K562 (cell line): ENCODE results near the gene FXN. TPM values are rescaled to one million over a fixed set of nuclear protein-coding genes. Genes with fewer than 3 reads are reported as not detected.

Source experiments
- ATAC-seq: fragments of 200-7000 bp; cut with Tn5 transposase; 3 replicates; pipeline ENCODE4 v1.9.1; 2020; ENCODE audit warnings: moderate library complexity
- BruUV-seq: library from RNA; stranded (reverse); fragments of 400-500 nt; replicated peaks from 2 replicates; lab custom pipeline; 2021; lab: Mats Ljungman, UMichigan
- CTCF ChIA-PET: fragments of 300-600 bp; formaldehyde crosslinking; extraction: SDS; loops from one replicate; lab custom pipeline; 2021; ENCODE audit warnings: low intra/inter-chr PET ratio; lab: Yijun Ruan, JAX
- POLR2A ChIA-PET: fragments of 300-600, 350-650 bp; sonication (Branson Sonifier 250); formaldehyde crosslinking; extraction: SDS; loops from one replicate; lab custom pipeline; 2021; ENCODE audit warnings: antibody characterized with exemption, inconsistent platforms; lab: Yijun Ruan, JAX
- DNase-seq, 4 experiments: peaks; one replicate each; pipeline versions ENCODE4 v3.0.0 to v3.0.0-alpha.2; 2011 to 2018; ENCODE audit warnings: low spot score in 3 of 4, mixed read lengths in 3 of 4; ENCODE audit errors: extremely low read depth in 1 of 4
- FAIRE-seq: peaks from 2 replicates; lab custom pipeline; 2011; peaks lifted over from hg19 to GRCh38; lab: Jason Lieb, UNC
- H2AFZ ChIP-seq: 2 replicates; pipeline ENCODE4 v1.6.0; 2011; ENCODE audit warnings: low read depth, low read length, control low read depth, inconsistent platforms
- H3K27ac ChIP-seq: fragments of 200-600 bp; 3 replicates; pipeline ENCODE4 v1.8.0; 2011; ENCODE audit warnings: low read depth, mild to moderate bottlenecking, control low read depth, inconsistent platforms, low read length, moderate library complexity, mixed read lengths; ENCODE audit errors: extremely low read depth
- H3K27me3 ChIP-seq, 2 experiments: fragments of 300-600 bp in 1 of 2; 2 replicates in 1 of 2; 3 replicates in 1 of 2; pipeline versions ENCODE4 v1.6.0 to v1.8.0; 2011; ENCODE audit warnings: inconsistent platforms in 2 of 2, low read length in 2 of 2, mild to moderate bottlenecking in 1 of 2, mixed read lengths in 1 of 2, moderate library complexity in 1 of 2; ENCODE audit not compliant: control insufficient read depth in 2 of 2, insufficient read depth in 2 of 2
- H3K36me3 ChIP-seq: fragments of 300-600 bp; 3 replicates; pipeline ENCODE4 v1.8.0; 2011; ENCODE audit warnings: mild to moderate bottlenecking, low read length, inconsistent platforms; ENCODE audit not compliant: control insufficient read depth, insufficient read depth
- H3K4me1 ChIP-seq, 2 experiments: fragments of 200-600 bp in 1 of 2; replicated peaks in 1 of 2; 2 replicates in 1 of 2; 3 replicates in 1 of 2; pipeline versions ENCODE4 v1.5.1 to v1.8.0; 2011; ENCODE audit warnings: inconsistent platforms in 2 of 2, low read length in 2 of 2, mild to moderate bottlenecking in 1 of 2, mixed read lengths in 1 of 2, moderate library complexity in 1 of 2; ENCODE audit not compliant: control insufficient read depth in 2 of 2, insufficient read depth in 2 of 2
- H3K4me2 ChIP-seq: 2 replicates; pipeline ENCODE4 v1.6.1; 2011; ENCODE audit warnings: low read length, control low read depth, inconsistent platforms, mixed read lengths; ENCODE audit not compliant: insufficient read depth
- H3K4me3 ChIP-seq: fragments of 200-600 bp; sonication (generic), shearing (Covaris generic); 2 replicates; pipeline ENCODE4 v1.5.1; 2016; ENCODE audit warnings: control low read depth, inconsistent platforms
- H3K79me2 ChIP-seq: fragments of 200-600 bp; 3 replicates; pipeline ENCODE4 v1.8.0; 2011; ENCODE audit warnings: low read length, inconsistent platforms; ENCODE audit not compliant: control insufficient read depth, insufficient read depth
- H3K9ac ChIP-seq, 2 experiments: 2 replicates each; pipeline versions ENCODE4 v1.6.0 to v1.6.1; 2011; ENCODE audit warnings: low read depth in 2 of 2, low read length in 2 of 2, control low read depth in 1 of 2, inconsistent platforms in 1 of 2, mild to moderate bottlenecking in 1 of 2, mixed read lengths in 1 of 2; ENCODE audit not compliant: insufficient read depth in 1 of 2
- H3K9me1 ChIP-seq: one replicate; pipeline ENCODE4 v1.6.0; 2011; ENCODE audit warnings: inconsistent platforms, mild to moderate bottlenecking, low read length, moderate library complexity; ENCODE audit not compliant: control insufficient read depth, insufficient read depth
- H3K9me3 ChIP-seq: replicated peaks from 2 replicates; pipeline ENCODE4 v1.5.1; 2011; ENCODE audit warnings: low read depth, low read length, inconsistent platforms; ENCODE audit not compliant: control insufficient read depth, insufficient read depth
- H4K20me1 ChIP-seq: replicated peaks from 2 replicates; pipeline ENCODE4 v1.6.1; 2011; ENCODE audit warnings: low read length, inconsistent platforms, mixed read lengths; ENCODE audit not compliant: control insufficient read depth, insufficient read depth
- FOXP1 ChIP-seq: sonication (generic); formaldehyde crosslinking; IDR thresholded peaks from 2 replicates; pipeline ENCODE4 v1.8.0; 2022; ENCODE audit warnings: mild to moderate bottlenecking, missing genetic modification reagents
- HNRNPL ChIP-seq: fragments of 200-400 bp; formaldehyde crosslinking; IDR thresholded peaks from 2 replicates; pipeline ENCODE4 v1.6.1; 2017; ENCODE audit warnings: low read depth, mild to moderate bottlenecking, low read length
- HNRNPLL ChIP-seq: fragments of 200-400 bp; formaldehyde crosslinking; IDR thresholded peaks from 2 replicates; pipeline ENCODE4 v1.6.1; 2017; ENCODE audit warnings: low read length, low read depth, mild to moderate bottlenecking; ENCODE audit not compliant: poor library complexity, severe bottlenecking
- MEF2A ChIP-seq: IDR thresholded peaks from 2 replicates; pipeline ENCODE4 v1.6.1; 2011; ENCODE audit warnings: low read depth, mild to moderate bottlenecking, low read length, moderate library complexity; ENCODE audit not compliant: control insufficient read depth
- NR2C1 ChIP-seq, 2 experiments: fragments of 450-650 bp; IDR thresholded peaks; 2 replicates each; pipeline ENCODE4 v1.6.1; 2017; ENCODE audit warnings: mild to moderate bottlenecking in 2 of 2, antibody characterized with exemption in 1 of 2, inconsistent platforms in 1 of 2, missing compliant biosample characterization in 1 of 2, missing genetic modification characterization in 1 of 2
- RHOXF2B ChIP-seq: fragments of 250-450 bp; sonication (Bioruptor Pico); conservative IDR thresholded peaks from 2 replicates; pipeline ENCODE4 v1.5.1; 2021
- TGIF2 ChIP-seq: sonication (generic); formaldehyde crosslinking; IDR thresholded peaks from 2 replicates; pipeline ENCODE4 v1.8.1; 2022; ENCODE audit warnings: mild to moderate bottlenecking, missing genetic modification reagents, moderate library complexity
- WGBS: fragments of 100-300 bp; shearing (Covaris generic); methylation state at CpG from one replicate; pipeline ENCODE4 v1.1.6; 2016; ENCODE audit warnings: low coverage, mixed read lengths; ENCODE audit not compliant: insufficient coverage; ENCODE audit errors: missing lambda C conversion rate; 5-methylcytosine and 5-hydroxymethylcytosine counted together
- in situ Hi-C: fragments of 300-500 bp; cut with MboI; formaldehyde crosslinking; loops from 4 replicates; pipeline ENCODE4 v1.15.0; 2018; ENCODE audit warnings: inconsistent platforms, mixed read lengths
- intact Hi-C: fragments of 100-400 bp; cut with micrococcal nuclease; formaldehyde crosslinking; loops from 2 replicates; pipeline ENCODE4 v1.14.2; 2022
- polyA plus RNA-seq, 8 experiments: library from polyadenylated mRNA; depleted of rRNA in 4 of 8; stranded (reverse) in 5 of 8; unstranded in 3 of 8; fragments of >200 nt; fragmentation: Nextera tagmentation in 2 of 8; fragmentation: Illumina TruSeq in 1 of 8; extraction: Ambion mirVana in 2 of 8; extraction: Trizol in 1 of 8; gene quantifications; 2 replicates each; pipeline versions ENCODE4 v1.2.1 to v1.2.3, GENCODE V29; 2011 to 2014; ENCODE audit warnings: inconsistent platforms in 1 of 8, missing spikeins in 1 of 8
- total RNA-seq, 7 experiments: library from RNA; depleted of rRNA in 6 of 7; stranded (reverse); fragments of >200 nt in 6 of 7; fragmentation: Illumina TruSeq in 2 of 7; extraction: Trizol in 2 of 7; gene quantifications; 2 replicates each; pipeline versions ENCODE4 v1.2.1 to v1.2.3, GENCODE V29; 2011 to 2021; ENCODE audit warnings: low replicate concordance in 1 of 7
- TF ChIP-seq, protein P1 (sequence below): fragments of 250-450 bp; sonication (Bioruptor Pico); IDR thresholded peaks from 2 replicates; pipeline ENCODE4 v1.9.0; 2021; ENCODE audit warnings: mild to moderate bottlenecking, inconsistent platforms
- TF ChIP-seq, protein P2 (sequence below): fragments of 450-650 bp; formaldehyde crosslinking; IDR thresholded peaks from 2 replicates; pipeline ENCODE4 v1.4.0; 2020; ENCODE audit warnings: mild to moderate bottlenecking, moderate library complexity
- TF ChIP-seq, protein P3 (sequence below): fragments of 450-650 bp; formaldehyde crosslinking; conservative IDR thresholded peaks from 2 replicates; pipeline ENCODE4 v1.4.0; 2022; ENCODE audit warnings: mild to moderate bottlenecking, missing genetic modification characterization
- TF ChIP-seq, protein P4 (sequence below): fragments of 450-650 bp; IDR thresholded peaks from 2 replicates; pipeline ENCODE4 v1.6.1; 2016
- TF ChIP-seq, protein P5 (sequence below): fragments of 450-650 bp; IDR thresholded peaks from 2 replicates; pipeline ENCODE4 v1.6.1; 2016; ENCODE audit warnings: borderline replicate concordance

The FXN gene
- total and polyA plus RNA-seq, 9 of the 15 experiments (the other 6 are each of a cell fraction or from before 2014, with no cell fraction given), result 7.6 to 51.5 (median 30.3) TPM

DNA sequence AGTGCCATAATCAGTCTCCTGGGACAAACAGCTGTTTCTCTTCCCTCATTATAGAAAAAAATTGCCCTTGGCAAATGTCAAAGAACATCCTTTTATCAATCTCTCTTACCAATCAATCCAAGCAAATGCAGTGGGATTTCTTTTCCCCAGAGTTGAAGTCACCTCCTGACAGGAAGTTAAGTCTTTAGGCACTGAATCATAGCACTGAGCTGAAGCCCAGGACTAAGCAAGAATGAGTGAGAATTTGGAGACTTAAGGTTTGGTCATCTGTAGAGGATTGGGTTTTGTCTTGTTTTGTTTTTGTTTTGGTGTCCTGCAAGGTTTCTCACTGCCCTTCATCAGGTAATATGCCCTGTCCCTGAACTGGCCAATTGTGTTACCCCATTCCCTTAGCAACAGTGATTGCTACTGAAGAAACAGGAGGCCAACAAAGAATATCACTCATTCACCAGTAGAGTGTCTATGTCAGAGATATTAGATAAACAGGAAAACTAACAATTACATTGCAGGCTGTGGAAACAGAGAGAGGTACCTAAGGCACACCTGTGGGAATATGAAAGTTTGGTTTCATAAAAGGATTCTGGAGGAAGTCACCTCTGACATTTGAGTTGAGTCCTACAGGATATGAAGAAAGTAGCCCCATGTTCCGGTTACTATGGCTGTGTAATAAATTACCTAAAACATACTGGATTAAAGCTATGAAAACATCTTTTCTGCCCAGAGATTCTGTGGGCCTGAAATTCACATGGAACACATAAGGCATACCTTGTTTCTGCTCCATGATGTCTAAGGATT is 4.5 kb upstream of the FXN start:
- ChIA-PET CTCF (no interaction called here), POLR2A (no interaction called here)
- TF ChIP-seq FOXP1, result no peak
- TF ChIP-seq, protein P1, sequence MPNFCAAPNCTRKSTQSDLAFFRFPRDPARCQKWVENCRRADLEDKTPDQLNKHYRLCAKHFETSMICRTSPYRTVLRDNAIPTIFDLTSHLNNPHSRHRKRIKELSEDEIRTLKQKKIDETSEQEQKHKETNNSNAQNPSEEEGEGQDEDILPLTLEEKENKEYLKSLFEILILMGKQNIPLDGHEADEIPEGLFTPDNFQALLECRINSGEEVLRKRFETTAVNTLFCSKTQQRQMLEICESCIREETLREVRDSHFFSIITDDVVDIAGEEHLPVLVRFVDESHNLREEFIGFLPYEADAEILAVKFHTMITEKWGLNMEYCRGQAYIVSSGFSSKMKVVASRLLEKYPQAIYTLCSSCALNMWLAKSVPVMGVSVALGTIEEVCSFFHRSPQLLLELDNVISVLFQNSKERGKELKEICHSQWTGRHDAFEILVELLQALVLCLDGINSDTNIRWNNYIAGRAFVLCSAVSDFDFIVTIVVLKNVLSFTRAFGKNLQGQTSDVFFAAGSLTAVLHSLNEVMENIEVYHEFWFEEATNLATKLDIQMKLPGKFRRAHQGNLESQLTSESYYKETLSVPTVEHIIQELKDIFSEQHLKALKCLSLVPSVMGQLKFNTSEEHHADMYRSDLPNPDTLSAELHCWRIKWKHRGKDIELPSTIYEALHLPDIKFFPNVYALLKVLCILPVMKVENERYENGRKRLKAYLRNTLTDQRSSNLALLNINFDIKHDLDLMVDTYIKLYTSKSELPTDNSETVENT (CRISPR knock-in tag), result no peak
- TF ChIP-seq RHOXF2B (CRISPR knock-in tag), result no peak
- TF ChIP-seq, protein P2, sequence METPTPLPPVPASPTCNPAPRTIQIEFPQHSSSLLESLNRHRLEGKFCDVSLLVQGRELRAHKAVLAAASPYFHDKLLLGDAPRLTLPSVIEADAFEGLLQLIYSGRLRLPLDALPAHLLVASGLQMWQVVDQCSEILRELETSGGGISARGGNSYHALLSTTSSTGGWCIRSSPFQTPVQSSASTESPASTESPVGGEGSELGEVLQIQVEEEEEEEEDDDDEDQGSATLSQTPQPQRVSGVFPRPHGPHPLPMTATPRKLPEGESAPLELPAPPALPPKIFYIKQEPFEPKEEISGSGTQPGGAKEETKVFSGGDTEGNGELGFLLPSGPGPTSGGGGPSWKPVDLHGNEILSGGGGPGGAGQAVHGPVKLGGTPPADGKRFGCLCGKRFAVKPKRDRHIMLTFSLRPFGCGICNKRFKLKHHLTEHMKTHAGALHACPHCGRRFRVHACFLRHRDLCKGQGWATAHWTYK (CRISPR knock-in tag), result no peak
- TF ChIP-seq, protein P3, sequence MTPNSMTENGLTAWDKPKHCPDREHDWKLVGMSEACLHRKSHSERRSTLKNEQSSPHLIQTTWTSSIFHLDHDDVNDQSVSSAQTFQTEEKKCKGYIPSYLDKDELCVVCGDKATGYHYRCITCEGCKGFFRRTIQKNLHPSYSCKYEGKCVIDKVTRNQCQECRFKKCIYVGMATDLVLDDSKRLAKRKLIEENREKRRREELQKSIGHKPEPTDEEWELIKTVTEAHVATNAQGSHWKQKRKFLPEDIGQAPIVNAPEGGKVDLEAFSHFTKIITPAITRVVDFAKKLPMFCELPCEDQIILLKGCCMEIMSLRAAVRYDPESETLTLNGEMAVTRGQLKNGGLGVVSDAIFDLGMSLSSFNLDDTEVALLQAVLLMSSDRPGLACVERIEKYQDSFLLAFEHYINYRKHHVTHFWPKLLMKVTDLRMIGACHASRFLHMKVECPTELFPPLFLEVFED (CRISPR knock-in tag), result no peak
- TF ChIP-seq TGIF2 (CRISPR knock-in tag), result no peak
- TF ChIP-seq, protein P4, sequence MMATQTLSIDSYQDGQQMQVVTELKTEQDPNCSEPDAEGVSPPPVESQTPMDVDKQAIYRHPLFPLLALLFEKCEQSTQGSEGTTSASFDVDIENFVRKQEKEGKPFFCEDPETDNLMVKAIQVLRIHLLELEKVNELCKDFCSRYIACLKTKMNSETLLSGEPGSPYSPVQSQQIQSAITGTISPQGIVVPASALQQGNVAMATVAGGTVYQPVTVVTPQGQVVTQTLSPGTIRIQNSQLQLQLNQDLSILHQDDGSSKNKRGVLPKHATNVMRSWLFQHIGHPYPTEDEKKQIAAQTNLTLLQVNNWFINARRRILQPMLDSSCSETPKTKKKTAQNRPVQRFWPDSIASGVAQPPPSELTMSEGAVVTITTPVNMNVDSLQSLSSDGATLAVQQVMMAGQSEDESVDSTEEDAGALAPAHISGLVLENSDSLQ, result no peak
- no peak for TF ChIP-seq HNRNPLL
- TF ChIP-seq, protein P5, sequence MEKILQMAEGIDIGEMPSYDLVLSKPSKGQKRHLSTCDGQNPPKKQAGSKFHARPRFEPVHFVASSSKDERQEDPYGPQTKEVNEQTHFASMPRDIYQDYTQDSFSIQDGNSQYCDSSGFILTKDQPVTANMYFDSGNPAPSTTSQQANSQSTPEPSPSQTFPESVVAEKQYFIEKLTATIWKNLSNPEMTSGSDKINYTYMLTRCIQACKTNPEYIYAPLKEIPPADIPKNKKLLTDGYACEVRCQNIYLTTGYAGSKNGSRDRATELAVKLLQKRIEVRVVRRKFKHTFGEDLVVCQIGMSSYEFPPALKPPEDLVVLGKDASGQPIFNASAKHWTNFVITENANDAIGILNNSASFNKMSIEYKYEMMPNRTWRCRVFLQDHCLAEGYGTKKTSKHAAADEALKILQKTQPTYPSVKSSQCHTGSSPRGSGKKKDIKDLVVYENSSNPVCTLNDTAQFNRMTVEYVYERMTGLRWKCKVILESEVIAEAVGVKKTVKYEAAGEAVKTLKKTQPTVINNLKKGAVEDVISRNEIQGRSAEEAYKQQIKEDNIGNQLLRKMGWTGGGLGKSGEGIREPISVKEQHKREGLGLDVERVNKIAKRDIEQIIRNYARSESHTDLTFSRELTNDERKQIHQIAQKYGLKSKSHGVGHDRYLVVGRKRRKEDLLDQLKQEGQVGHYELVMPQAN, result no peak
- TF ChIP-seq MEF2A, result no peak
- TF ChIP-seq NR2C1 (IDR thresholded peaks at IDR 0.05), result no peak
- TF ChIP-seq NR2C1 (tag; IDR thresholded peaks at IDR 0.05), result no peak
- no peak for TF ChIP-seq HNRNPL

More for the DNA sequence above, 4.5 kb upstream of the FXN start:
- peaks cover 4% of the 10 kb centered on the region; the same call in 1 of the 2 replicates for H3K9me3 ChIP-seq
- WGBS, result 58% methylated on average over 1 of the region's 1 CpG
- no TSS peak for BruUV-seq
- no peak overlapping the region for H3K4me3 ChIP-seq
- no peak overlapping the region for H3K27ac ChIP-seq
- intact Hi-C loops, result no loop called here
- in situ Hi-C loops, result loop anchor here (25.0 kb wide), 1 partner anchor 906 kb away; no protein-coding TSS in a partner anchor
- DNase-seq, result no peak
- no peak for FAIRE-seq
- no peak overlapping the region for H3K4me2 ChIP-seq
- no peaks in the 10 kb centered on the region for H3K9me1 ChIP-seq
- peaks cover 3 to 7% of the 10 kb centered on the region in 2 experiments; a peak in 4 of 5 replicates for H3K4me1 ChIP-seq
- H3K36me3 ChIP-seq, result no peaks in the 10 kb centered on the region
- H2AFZ ChIP-seq, result no peak overlapping the region
- peaks cover 5% of the 10 kb centered on the region for H3K79me2 ChIP-seq
- ATAC-seq, result no peak
- H3K9ac ChIP-seq, result no peak overlapping the region
- no peaks in the 10 kb centered on the region for H4K20me1 ChIP-seq
- no peaks in the 10 kb centered on the region for H3K27me3 ChIP-seq
